Activated B cell treated with CpG ODN at 0.5 μM for 24 hours (primary cell): Measurements from ENCODE around the gene CAMK2G. TPM values are rescaled to one million over a fixed set of nuclear protein-coding genes. Genes with fewer than 3 reads are reported as not detected.

Experiments
- ATAC-seq: fragments of 200-7000 bp; cut with Tn5 transposase; one replicate; pipeline ENCODE4 v1.10.0; 2021; ENCODE audit warnings: low read depth, mild to moderate bottlenecking, moderate library complexity
- CTCF ChIA-PET: fragments of 350-600 bp; sonication (Branson Sonifier 250); formaldehyde crosslinking; loops from one replicate; lab custom pipeline; 2021; ENCODE audit warnings: antibody characterized with exemption; lab: Charles Lee
- POLR2A ChIA-PET: fragments of 350-600 bp; sonication (Branson Sonifier 250); formaldehyde crosslinking; loops from one replicate; lab custom pipeline; 2021; ENCODE audit warnings: antibody characterized with exemption; lab: Charles Lee
- DNase-seq: peaks from one replicate; pipeline ENCODE4 v3.0.0; 2022
- H3K27ac Mint-ChIP-seq: one replicate; pipeline ENCODE4 v1.8.0; 2020; ENCODE audit warnings: mixed read lengths
- H3K27me3 Mint-ChIP-seq: one replicate; pipeline ENCODE4 v1.8.0; 2021; ENCODE audit warnings: mixed read lengths
- H3K36me3 Mint-ChIP-seq: one replicate; pipeline ENCODE4 v1.8.0; 2021; ENCODE audit warnings: low read depth, mixed read lengths
- H3K4me1 Mint-ChIP-seq: one replicate; pipeline ENCODE4 v1.8.0; 2021; ENCODE audit warnings: mixed read lengths
- H3K4me3 Mint-ChIP-seq: one replicate; pipeline ENCODE4 v1.8.0; 2020; ENCODE audit warnings: mild to moderate bottlenecking, mixed read lengths
- H3K9me3 Mint-ChIP-seq: one replicate; pipeline ENCODE4 v1.8.0; 2020; ENCODE audit warnings: mixed read lengths
- CTCF ChIP-seq: fragments of 200-600 bp; IDR thresholded peaks from one replicate; pipeline ENCODE4 v1.8.0; 2022; ENCODE audit warnings: antibody characterized with exemption, mild to moderate bottlenecking
- intact Hi-C: fragments of 100-400 bp; cut with micrococcal nuclease; formaldehyde crosslinking; loops from one replicate; pipeline ENCODE4 v1.15.1; 2024
- total RNA-seq: library from RNA; stranded (reverse); gene quantifications from 2 replicates; pipeline ENCODE4 v1.2.3, GENCODE V29; 2022

The CAMK2G gene
- total RNA-seq, 1 donor from 2014 or later: 19.9 TPM

- no peaks in the 10 kb centered on the region for H3K4me1 Mint-ChIP-seq
- H3K27ac Mint-ChIP-seq: no peak overlapping the region
- no peak for DNase-seq
- H3K27me3 Mint-ChIP-seq: no peaks in the 10 kb centered on the region
- H3K9me3 Mint-ChIP-seq: no peaks in the 10 kb centered on the region
- ChIA-PET CTCF (no interaction called here), POLR2A (no interaction called here)
- no peak for ATAC-seq
- no peak overlapping the region for H3K4me3 Mint-ChIP-seq
- H3K36me3 Mint-ChIP-seq: peaks cover 43% of the 10 kb centered on the region
- intact Hi-C loops: loop anchor here (10.0 kb wide), 1 partner anchor 194 kb away; no protein-coding TSS in a partner anchor
- no peak for TF ChIP-seq CTCF
Observed at GRCh38 chr10:73819081-73819480, 55.3 kb downstream of the CAMK2G start.

GRCh38 chr10:73818402-73818801, 56.0 kb downstream of the CAMK2G start:
- H3K27ac Mint-ChIP-seq: no peak overlapping the region
- no peaks in the 10 kb centered on the region for H3K9me3 Mint-ChIP-seq
- ATAC-seq (no peak), DNase-seq (no peak)
- POLR2A ChIA-PET: no interaction called here
- H3K4me1 Mint-ChIP-seq: no peaks in the 10 kb centered on the region
- H3K36me3 Mint-ChIP-seq: peaks cover 41% of the 10 kb centered on the region
- intact Hi-C loops: loop anchor here (10.0 kb wide), 1 partner anchor 194 kb away; no protein-coding TSS in a partner anchor
- CTCF ChIA-PET: no interaction called here
- H3K27me3 Mint-ChIP-seq: no peaks in the 10 kb centered on the region
- H3K4me3 Mint-ChIP-seq: no peak overlapping the region
- TF ChIP-seq CTCF: no peak

- intact Hi-C loops: loop anchor here (10.0 kb wide), 1 partner anchor 193 kb away; no protein-coding TSS in a partner anchor
- CTCF ChIA-PET: no interaction called here
Observed at GRCh38 chr10:73817826-73818225, 56.5 kb downstream of the CAMK2G start.

GRCh38 chr10:73816917-73817729, 57.2 kb downstream of the CAMK2G start:
- TF ChIP-seq CTCF: no peak
- intact Hi-C loops: loop anchor here (10.0 kb wide), 1 partner anchor 192 kb away; no protein-coding TSS in a partner anchor
- ATAC-seq: no peak
- CTCF ChIA-PET: no interaction called here
- POLR2A ChIA-PET: no interaction called here
- no peaks in the 10 kb centered on the region for H3K9me3 Mint-ChIP-seq
- no peak overlapping the region for H3K4me3 Mint-ChIP-seq
- DNase-seq: no peak
- H3K36me3 Mint-ChIP-seq: peaks cover 41% of the 10 kb centered on the region
- no peaks in the 10 kb centered on the region for H3K4me1 Mint-ChIP-seq
- no peak overlapping the region for H3K27ac Mint-ChIP-seq
- H3K27me3 Mint-ChIP-seq: no peaks in the 10 kb centered on the region

More at GRCh38 chr10:73817826-73818225, 56.5 kb downstream of the CAMK2G start:
- Mint-ChIP-seq H3K27me3 (no peaks in the 10 kb centered on the region), H3K4me1 (no peaks in the 10 kb centered on the region), H3K9me3 (no peaks in the 10 kb centered on the region), H3K36me3 (peaks cover 41% of the 10 kb centered on the region), H3K4me3 (no peak overlapping the region), H3K27ac (no peak overlapping the region)
- no peak for TF ChIP-seq CTCF
- ATAC-seq (no peak), DNase-seq (no peak)
- POLR2A ChIA-PET: no interaction called here

- Mint-ChIP-seq H3K9me3 (no peaks in the 10 kb centered on the region), H3K27me3 (no peaks in the 10 kb centered on the region), H3K36me3 (peaks cover 37% of the 10 kb centered on the region), H3K27ac (no peak overlapping the region), H3K4me3 (no peak overlapping the region), H3K4me1 (peaks cover under 1% of the 10 kb centered on the region)
- POLR2A ChIA-PET: interaction anchor here (0.6 kb wide), 1 partner anchor 29 kb away, joined by 3 read pairs; no protein-coding TSS in a partner anchor
- CTCF ChIA-PET: no interaction called here
- TF ChIP-seq CTCF: no peak
- intact Hi-C loops: loop anchor here (10.0 kb wide), 1 partner anchor 191 kb away; no protein-coding TSS in a partner anchor
- no peak for ATAC-seq
- no peak for DNase-seq
Observed at GRCh38 chr10:73815719-73816030, 58.7 kb downstream of the CAMK2G start.
